AG09309 (cell line): ENCODE measurements around the gene MYD88.

Experiments
- DNase-seq: peaks from one replicate; pipeline ENCODE4 v3.0.0-alpha.2; 2010; ENCODE audit warnings: low read depth
- H3K4me3 ChIP-seq: 2 replicates; pipeline ENCODE4 v1.5.1; 2011; ENCODE audit warnings: mild to moderate bottlenecking, low read depth, low read length, moderate library complexity; ENCODE audit not compliant: control insufficient read depth
- CTCF ChIP-seq: IDR thresholded peaks from 2 replicates; pipeline ENCODE4 v1.5.1; 2011; ENCODE audit warnings: mild to moderate bottlenecking, low read depth, low read length, inconsistent platforms; ENCODE audit not compliant: insufficient read depth, control insufficient read depth; ENCODE audit errors: missing control alignments

Gene MYD88

GRCh38 chr3:38143511-38143910 is 5.0 kb downstream of the MYD88 start:
- no peak for TF ChIP-seq CTCF
- no peak for DNase-seq
- H3K4me3 ChIP-seq = no peak overlapping the region

GRCh38 chr3:38146504-38146903 is 8.0 kb downstream of the MYD88 start:
- no peak overlapping the region for H3K4me3 ChIP-seq
- no peak for TF ChIP-seq CTCF
- DNase-seq = no peak

GRCh38 chr3:38147421-38147820 is 9.0 kb downstream of the MYD88 start:
- no peak overlapping the region for H3K4me3 ChIP-seq
- no peak for DNase-seq
- no peak for TF ChIP-seq CTCF

GRCh38 chr3:38148311-38148882 is 9.9 kb downstream of the MYD88 start:
- no peak overlapping the region for H3K4me3 ChIP-seq
- DNase-seq = no peak
- TF ChIP-seq CTCF = no peak

- no peak overlapping the region for H3K4me3 ChIP-seq
- TF ChIP-seq CTCF = no peak
- DNase-seq = no peak
Measured at GRCh38 chr3:38149708-38150107, 11.2 kb downstream of the MYD88 start.

GRCh38 chr3:38150780-38151528 is 12.5 kb downstream of the MYD88 start:
- no peak for TF ChIP-seq CTCF
- no peak overlapping the region for H3K4me3 ChIP-seq
- DNase-seq = no peak
